Activated CD4-positive, alpha-beta T cell treated with anti-CD3 and anti-CD28 coated beads, Interleukin-2, amount 10 ng/mL, durations not matched to agents 24 days and 14 days (primary cell): ENCODE data around the gene FN1. TPM values are rescaled to one million over a fixed set of nuclear protein-coding genes. Genes with fewer than 3 reads are reported as not detected.

Experiments used
- DNase-seq: peaks from one replicate; pipeline ENCODE4 v3.0.0; 2022
- H3K27ac Mint-ChIP-seq: one replicate; pipeline ENCODE4 v1.8.0; 2022; ENCODE audit warnings: mild to moderate bottlenecking, mixed read lengths
- H3K27me3 Mint-ChIP-seq: one replicate; pipeline ENCODE4 v1.8.0; 2022; ENCODE audit warnings: mixed read lengths
- H3K36me3 Mint-ChIP-seq: one replicate; pipeline ENCODE4 v1.8.0; 2022; ENCODE audit warnings: low read depth, mild to moderate bottlenecking, mixed read lengths
- H3K4me1 Mint-ChIP-seq: one replicate; pipeline ENCODE4 v1.8.0; 2021; ENCODE audit warnings: mixed read lengths
- H3K4me3 Mint-ChIP-seq: one replicate; pipeline ENCODE4 v1.8.0; 2022; ENCODE audit warnings: mild to moderate bottlenecking, moderate library complexity, mixed read lengths
- H3K9me3 Mint-ChIP-seq: one replicate; pipeline ENCODE4 v1.8.0; 2021; ENCODE audit warnings: mixed read lengths
- intact Hi-C: fragments of 100-400 bp; cut with micrococcal nuclease; formaldehyde crosslinking; loops from one replicate; pipeline ENCODE4 v1.15.1; 2023
- total RNA-seq: library from RNA; stranded (reverse); gene quantifications from 2 replicates; pipeline ENCODE4 v1.2.3, GENCODE V29; 2022

FN1 gene
- total RNA-seq, 1 donor from 2014 or later, result 1.0 TPM

DNA sequence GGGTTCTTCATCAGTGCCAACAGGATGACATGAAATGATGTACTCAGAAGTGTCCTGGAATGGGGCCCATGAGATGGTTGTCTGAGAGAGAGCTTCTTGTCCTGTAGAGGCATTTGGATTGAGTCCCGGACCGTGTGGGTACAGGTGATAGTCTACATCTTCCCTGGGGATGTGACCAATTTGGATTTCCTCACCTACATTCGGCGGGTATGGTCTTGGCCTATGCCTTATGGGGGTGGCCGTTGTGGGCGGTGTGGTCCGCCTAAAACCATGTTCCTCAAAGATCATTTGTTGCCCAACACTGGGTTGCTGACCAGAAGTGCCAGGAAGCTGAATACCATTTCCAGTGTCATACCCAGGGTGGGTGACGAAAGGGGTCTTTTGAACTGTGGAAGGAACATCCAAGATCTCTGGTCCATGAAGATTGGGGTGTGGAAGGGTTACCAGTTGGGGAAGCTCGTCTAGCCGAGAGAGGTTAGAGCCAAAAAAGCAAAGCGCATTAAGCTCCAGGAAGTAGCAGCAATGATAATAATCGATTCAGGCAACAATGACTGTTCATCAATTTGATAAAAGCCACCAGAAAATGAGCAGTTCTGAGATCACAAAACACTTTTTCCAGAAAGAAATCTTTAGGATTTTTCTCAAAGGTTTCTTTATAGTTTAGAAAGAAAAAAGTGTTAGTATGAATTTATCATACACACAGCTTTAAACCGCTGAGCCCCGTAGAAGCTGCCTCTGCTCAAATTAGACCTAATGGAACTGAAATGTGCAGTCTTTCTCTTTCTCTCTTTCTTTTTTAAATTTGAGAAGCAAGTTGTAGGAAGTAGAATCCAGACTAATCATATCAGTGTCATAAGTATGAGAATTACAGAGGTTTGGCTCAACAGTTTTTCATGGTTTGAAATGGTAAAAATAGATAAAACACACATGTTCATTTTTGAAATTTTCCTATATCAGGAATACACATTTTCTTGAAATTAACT is 63.7 kb downstream of the FN1 start:
- H3K4me3 Mint-ChIP-seq, result no peak overlapping the region

DNA sequence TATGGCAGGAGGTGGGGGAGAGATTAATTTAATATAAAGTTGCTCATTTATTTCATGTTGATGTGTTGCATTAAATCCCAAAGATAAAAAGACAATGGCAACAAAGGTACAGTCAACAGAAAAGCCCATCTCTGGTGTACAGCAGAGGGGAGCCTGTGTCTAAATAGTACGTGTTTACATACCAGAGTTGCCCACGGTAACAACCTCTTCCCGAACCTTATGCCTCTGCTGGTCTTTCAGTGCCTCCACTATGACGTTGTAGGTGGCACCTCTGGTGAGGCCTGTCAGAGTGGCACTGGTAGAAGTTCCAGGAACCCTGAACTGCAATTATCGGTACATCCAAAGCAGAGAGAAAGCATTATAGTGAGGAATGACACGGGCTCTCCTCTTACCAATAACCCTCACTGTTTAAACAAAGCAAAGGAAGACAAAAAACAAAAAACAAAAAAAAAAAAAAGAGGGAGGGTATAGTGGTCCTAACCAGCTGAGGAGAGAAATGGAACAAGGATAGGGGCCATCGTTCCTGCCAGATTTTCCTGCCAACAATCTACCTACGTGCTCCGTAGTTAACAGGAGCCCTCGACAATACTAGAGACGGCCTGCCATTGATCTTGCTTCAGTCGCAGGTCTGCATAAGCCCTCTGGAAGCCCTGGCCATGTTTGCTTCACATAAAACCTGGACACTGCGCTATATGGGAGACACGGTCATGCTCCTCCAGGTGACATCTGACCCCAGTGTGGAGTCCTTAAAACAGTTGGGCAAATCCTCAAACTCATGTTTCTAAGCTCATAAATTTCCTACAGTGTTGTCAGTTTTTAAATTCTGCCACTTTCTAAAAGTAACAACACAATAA is 65.5 kb downstream of the FN1 start:
- Mint-ChIP-seq H3K9me3 (no peaks in the 10 kb centered on the region), H3K36me3 (peaks cover 19% of the 10 kb centered on the region), H3K4me1 (no peaks in the 10 kb centered on the region), H3K4me3 (no peak overlapping the region), H3K27ac (no peak overlapping the region), H3K27me3 (no peaks in the 10 kb centered on the region)
- intact Hi-C loops, result no loop called here
- no peak for DNase-seq

More for the DNA sequence above, 63.7 kb downstream of the FN1 start:
- intact Hi-C loops, result no loop called here
- no peak for DNase-seq
- peaks cover 20% of the 10 kb centered on the region for H3K36me3 Mint-ChIP-seq
- no peaks in the 10 kb centered on the region for H3K27me3 Mint-ChIP-seq
- H3K27ac Mint-ChIP-seq, result no peak overlapping the region
- H3K9me3 Mint-ChIP-seq, result no peaks in the 10 kb centered on the region
- no peaks in the 10 kb centered on the region for H3K4me1 Mint-ChIP-seq

DNA sequence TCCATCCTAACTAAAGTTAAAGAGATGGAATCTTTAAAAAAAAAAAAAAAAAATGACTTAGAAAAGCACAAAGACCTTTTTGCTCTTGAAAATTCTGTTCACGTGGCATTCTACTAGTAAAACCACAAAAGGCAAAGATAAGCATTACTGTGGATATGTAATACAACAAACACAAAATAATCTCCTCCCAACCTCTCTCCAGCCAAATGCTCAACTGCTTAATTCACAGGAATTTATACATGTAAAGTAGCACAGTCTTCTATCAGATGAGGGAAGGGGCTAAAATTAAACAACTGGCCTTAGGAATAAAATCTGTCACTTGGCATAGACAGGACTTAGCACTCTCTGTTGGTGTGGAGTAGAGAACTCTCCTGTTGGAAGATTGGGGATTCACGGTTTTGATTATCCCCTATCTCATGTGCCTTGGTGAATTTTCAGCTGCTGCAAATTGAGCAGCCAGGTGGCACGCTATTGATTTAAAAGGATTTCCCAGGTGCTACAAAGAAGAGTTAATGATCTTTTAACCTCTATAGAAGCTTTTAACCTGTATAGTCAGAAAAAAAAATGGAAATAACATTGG is 66.6 kb downstream of the FN1 start:
- Mint-ChIP-seq H3K9me3 (peaks cover 3% of the 10 kb centered on the region), H3K27me3 (no peaks in the 10 kb centered on the region), H3K36me3 (peaks cover 23% of the 10 kb centered on the region), H3K4me1 (no peaks in the 10 kb centered on the region), H3K27ac (no peak overlapping the region), H3K4me3 (no peak overlapping the region)
- no peak for DNase-seq
- intact Hi-C loops, result no loop called here

DNA sequence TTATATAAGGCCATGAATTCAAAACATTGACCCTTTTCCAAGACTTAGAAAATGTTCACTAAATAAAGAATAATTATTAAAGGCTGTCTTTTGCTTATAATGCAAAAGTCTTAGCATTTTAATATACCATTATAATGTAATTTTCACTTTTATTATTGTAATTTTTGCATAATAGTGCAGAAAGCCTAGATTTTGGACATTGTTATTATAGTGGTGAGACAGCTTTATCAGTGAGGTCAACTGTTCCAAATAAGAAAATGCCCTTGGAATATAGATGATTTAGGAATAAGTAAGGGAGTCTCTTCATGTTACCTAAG is 67.4 kb downstream of the FN1 start:
- intact Hi-C loops, result no loop called here
- Mint-ChIP-seq H3K27ac (no peak overlapping the region), H3K36me3 (peaks cover 21% of the 10 kb centered on the region), H3K27me3 (no peaks in the 10 kb centered on the region), H3K4me3 (no peak overlapping the region), H3K9me3 (peaks cover 3% of the 10 kb centered on the region), H3K4me1 (no peaks in the 10 kb centered on the region)
- DNase-seq, result no peak

DNA sequence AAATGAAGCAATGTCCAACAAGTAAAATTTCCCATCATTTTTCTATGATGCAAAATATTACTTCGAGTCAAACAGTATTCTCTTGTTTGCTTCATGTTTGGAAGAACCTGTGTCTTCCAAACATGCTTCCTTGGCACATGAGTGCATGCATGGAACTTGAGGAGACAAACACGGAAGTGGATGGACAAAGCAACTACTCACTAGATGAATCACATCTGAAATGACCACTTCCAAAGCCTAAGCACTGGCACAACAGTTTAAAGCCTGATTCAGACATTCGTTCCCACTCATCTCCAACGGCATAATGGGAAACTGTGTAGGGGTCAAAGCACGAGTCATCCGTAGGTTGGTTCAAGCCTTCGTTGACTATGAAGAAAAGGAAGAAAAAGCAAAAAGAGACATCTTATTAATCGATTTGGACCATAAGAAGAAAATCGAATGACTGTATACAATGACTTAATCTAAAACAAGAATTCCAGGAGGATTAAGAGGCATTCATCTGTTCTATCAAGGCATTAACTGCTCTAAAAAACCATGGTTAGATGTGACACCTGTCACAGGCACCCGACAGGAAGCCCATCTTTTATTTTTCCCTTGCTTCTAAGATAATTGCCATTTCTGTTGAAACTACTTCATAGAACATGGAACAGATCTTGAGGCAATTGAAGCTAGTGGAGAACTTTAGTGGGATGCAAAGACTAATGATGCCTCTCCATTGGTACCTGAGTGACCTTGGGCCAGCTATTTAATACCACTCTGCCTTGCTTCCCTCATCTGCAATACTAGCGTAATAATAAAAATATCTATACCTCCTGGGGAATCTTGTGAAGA is 68.0 kb downstream of the FN1 start:
- Mint-ChIP-seq H3K4me1 (no peaks in the 10 kb centered on the region), H3K4me3 (no peak overlapping the region), H3K27ac (no peak overlapping the region), H3K36me3 (peaks cover 26% of the 10 kb centered on the region), H3K27me3 (no peaks in the 10 kb centered on the region), H3K9me3 (peaks cover 3% of the 10 kb centered on the region)
- intact Hi-C loops, result no loop called here
- DNase-seq, result no peak

DNA sequence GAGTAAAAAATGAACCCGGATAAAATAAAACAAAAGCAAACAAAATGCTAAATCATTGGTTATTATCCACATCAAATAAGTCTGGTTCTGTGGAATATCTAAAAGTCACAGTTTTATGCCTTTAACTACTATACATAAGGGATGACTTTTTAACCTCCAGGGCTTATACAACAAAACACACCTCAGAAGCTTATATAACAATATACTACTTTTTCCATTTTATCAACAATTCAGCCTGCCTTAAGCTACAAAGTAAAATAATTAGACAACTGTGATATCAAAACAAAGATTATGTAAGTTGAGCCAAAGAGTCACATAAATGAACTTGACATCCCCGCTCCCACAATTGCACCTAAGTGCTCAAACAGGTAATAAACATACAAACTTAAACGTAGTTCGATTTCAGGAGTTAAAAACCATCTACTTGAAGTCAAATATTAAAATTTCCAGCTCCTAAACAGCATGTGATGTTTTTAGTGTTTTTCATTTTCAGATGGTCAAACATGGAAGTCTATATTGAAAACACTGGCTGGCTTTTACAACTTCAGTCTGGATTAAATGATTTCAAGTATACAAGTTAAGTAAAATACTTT is 69.3 kb downstream of the FN1 start:
- H3K4me1 Mint-ChIP-seq, result no peaks in the 10 kb centered on the region
- H3K27ac Mint-ChIP-seq, result no peak overlapping the region
- intact Hi-C loops, result no loop called here
- peaks cover 33% of the 10 kb centered on the region for H3K36me3 Mint-ChIP-seq
- no peaks in the 10 kb centered on the region for H3K27me3 Mint-ChIP-seq
- H3K4me3 Mint-ChIP-seq, result no peak overlapping the region
- H3K9me3 Mint-ChIP-seq, result peaks cover 3% of the 10 kb centered on the region
- no peak for DNase-seq

DNA sequence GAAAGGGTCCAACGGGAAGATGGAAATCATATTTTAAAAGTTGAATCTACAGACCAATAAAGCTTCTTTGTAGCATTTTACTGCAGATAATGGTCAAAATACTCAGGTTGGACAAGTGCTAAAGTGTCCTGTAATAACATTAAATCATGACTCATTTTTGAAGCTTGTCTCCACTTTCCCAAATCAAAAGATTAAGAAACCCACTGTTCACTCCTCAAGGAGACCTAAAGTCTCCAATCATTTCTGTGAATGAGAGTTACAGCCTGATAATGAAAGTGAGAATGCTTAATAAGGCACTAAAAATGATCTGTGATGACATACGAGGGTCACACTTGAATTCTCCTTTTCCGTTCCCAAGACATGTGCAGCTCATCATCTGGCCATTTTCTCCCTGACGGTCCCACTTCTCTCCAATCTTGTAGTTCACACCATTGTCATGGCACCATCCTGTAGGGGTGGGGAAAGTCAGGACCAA is 70.6 kb downstream of the FN1 start:
- H3K27me3 Mint-ChIP-seq, result no peaks in the 10 kb centered on the region
- no peak overlapping the region for H3K27ac Mint-ChIP-seq
- H3K4me3 Mint-ChIP-seq, result no peak overlapping the region
- DNase-seq, result no peak
- H3K36me3 Mint-ChIP-seq, result peaks cover 33% of the 10 kb centered on the region
- no peaks in the 10 kb centered on the region for H3K4me1 Mint-ChIP-seq
- intact Hi-C loops, result no loop called here
- peaks cover 3% of the 10 kb centered on the region for H3K9me3 Mint-ChIP-seq

DNA sequence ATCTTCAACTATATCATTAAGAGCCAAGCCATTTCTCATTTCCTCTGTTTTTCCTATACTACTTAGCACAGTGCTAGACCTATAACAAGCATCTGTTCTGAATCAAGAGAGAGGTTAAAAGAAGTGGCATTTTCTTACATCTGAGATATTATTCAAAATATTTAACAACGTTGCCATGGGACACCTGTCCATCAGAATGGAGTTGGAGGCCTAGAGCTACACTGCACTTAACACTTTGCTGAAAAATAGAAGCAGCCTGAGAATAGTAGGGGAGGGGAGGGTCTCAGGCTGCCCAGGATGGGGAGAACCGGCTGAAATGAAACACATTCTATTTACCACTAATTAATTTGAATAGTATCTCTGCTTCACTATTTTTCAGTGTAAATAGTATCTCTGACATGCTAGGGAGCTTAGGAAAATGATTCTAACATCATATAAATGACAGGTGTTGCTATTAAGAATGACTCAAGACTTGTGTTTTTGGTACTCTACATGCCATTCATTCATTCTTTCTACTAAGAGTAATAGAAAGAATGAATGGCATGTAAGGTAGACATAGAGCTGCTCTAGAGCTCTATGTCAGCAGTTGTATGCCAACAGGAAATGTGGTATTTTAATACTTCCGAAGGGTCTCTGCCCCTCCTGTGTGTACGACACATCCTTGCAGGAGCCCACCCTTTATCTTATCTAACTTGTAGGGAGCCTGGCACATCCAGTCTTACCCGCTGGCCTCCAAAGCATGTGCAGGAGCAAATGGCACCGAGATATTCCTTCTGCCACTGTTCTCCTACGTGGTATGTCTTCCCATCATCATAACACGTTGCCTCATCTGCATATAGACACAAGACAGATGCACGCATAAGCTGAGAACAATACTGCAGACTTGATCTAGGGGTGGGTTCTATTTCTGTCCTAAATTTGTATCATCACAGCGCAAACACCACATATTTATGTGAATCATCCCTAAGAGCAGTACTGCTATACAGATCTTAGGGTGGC is 71.4 kb downstream of the FN1 start:
- no peak overlapping the region for H3K27ac Mint-ChIP-seq
- no peak overlapping the region for H3K4me3 Mint-ChIP-seq
- H3K4me1 Mint-ChIP-seq, result no peaks in the 10 kb centered on the region
- no peaks in the 10 kb centered on the region for H3K27me3 Mint-ChIP-seq
- intact Hi-C loops, result no loop called here
- peaks cover 3% of the 10 kb centered on the region for H3K9me3 Mint-ChIP-seq
- peaks cover 33% of the 10 kb centered on the region for H3K36me3 Mint-ChIP-seq
- no peak for DNase-seq

DNA sequence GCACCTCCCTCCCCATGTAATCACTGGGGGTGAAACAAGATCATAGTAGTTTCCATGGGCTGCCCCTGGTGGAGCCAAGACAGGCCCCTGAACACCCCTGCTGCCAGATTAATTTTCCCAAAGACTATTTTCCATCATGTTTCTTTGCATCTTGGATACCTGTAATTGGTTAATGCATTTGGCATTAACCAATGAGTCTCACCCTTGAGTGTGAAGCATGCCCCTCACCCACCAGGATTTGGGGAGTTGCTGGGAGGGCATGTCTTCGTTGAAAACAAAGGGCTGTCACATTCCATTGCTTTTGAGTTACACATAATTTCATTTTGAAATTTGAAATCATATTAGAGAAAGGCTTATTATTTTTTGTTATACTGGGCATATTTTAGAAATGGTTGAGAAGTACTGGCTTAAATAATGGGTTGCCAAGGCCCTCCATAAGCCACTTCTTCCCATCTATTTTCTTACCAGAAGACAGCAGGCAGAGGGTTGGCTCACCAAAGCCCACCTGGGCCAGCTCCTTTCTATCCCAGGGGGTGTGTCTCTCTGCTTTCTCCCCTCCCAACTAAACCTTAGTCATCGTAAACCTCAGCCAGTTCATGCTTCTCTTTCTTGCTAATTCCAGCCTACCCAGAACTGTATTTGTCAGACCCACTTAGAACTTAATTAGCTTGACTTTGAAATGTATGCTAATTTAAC is 72.3 kb downstream of the FN1 start:
- Mint-ChIP-seq H3K4me3 (no peak overlapping the region), H3K9me3 (peaks cover 3% of the 10 kb centered on the region), H3K4me1 (no peaks in the 10 kb centered on the region), H3K27ac (no peak overlapping the region), H3K36me3 (peaks cover 31% of the 10 kb centered on the region), H3K27me3 (no peaks in the 10 kb centered on the region)
- intact Hi-C loops, result no loop called here
- no peak for DNase-seq

DNA sequence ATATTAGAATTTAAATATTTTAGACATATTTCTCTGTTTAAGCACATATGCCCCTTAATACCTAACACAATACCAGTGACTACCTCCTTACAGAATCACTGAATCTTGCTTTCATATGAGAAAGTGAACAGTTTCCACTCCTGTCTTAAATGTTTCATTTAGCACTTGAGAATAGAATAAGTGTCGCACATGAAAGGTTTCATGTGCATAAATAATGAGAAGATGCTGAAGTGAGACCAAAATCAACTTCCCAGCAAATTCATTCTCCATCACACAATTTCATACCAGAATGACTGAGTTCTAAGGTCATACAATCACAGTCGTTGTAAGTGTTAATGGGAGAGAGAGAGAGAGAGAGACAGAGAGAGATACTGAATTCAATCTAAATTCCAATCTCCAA is 72.8 kb downstream of the FN1 start:
- no peak overlapping the region for H3K4me3 Mint-ChIP-seq
- no peaks in the 10 kb centered on the region for H3K4me1 Mint-ChIP-seq
- intact Hi-C loops, result no loop called here
- H3K27me3 Mint-ChIP-seq, result no peaks in the 10 kb centered on the region
- DNase-seq, result no peak
- peaks cover 3% of the 10 kb centered on the region for H3K9me3 Mint-ChIP-seq
- H3K27ac Mint-ChIP-seq, result no peak overlapping the region
- peaks cover 31% of the 10 kb centered on the region for H3K36me3 Mint-ChIP-seq

DNA sequence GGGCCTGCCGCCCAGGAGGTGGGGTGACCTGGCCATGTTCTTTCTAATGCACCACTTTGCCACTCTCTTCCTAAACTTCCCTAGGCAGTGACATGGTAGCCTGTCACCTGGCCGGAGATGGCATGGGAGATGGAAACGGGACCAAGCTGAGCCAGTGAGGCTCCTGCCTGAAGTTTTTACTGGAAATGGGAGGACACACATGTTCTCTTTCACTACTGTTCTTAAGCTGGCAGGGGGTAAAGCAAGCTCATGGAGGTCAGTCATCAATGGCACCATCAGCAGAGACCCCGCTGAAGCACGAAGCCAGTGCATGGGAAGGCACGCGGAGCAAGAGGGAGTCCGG is 73.3 kb downstream of the FN1 start:
- Mint-ChIP-seq H3K4me1 (no peaks in the 10 kb centered on the region), H3K27me3 (no peaks in the 10 kb centered on the region), H3K36me3 (peaks cover 28% of the 10 kb centered on the region), H3K27ac (no peak overlapping the region), H3K9me3 (peaks cover 3% of the 10 kb centered on the region), H3K4me3 (no peak overlapping the region)
- intact Hi-C loops, result no loop called here
- no peak for DNase-seq
